ENCODE data around the gene P2RX5. TPM values are rescaled to one million over a fixed set of nuclear protein-coding genes. Genes with fewer than 3 reads are reported as not detected.
A peak's percentile ranks its signal among the peaks of the same experiment; 100 is the strongest.

Gene P2RX5
- total RNA-seq, 2 experiments from 2014 or later: 35.7 to 39.5 TPM

- CTCF ChIA-PET: interaction anchor here (1.2 to 3.1 kb wide), 9 partner anchors 11 to 598 kb away, joined by 3 to 21 read pairs (median 5); partner anchors contain the start of genes CTNS and SHPK
- Mint-ChIP-seq H3K9me3 (no peaks in the 10 kb centered on the region), H3K4me3 (no peak overlapping the region), H3K36me3 (ENCODE audit: low read depth) (peaks cover 8% of the 10 kb centered on the region), H3K27ac (no peak overlapping the region), H3K27me3 (no peaks in the 10 kb centered on the region), H3K4me1 (ENCODE audit: low read depth) (peaks cover 14% of the 10 kb centered on the region)
- DNase-seq (no peak), ATAC-seq (no peak)
- TF ChIP-seq, protein P1, sequence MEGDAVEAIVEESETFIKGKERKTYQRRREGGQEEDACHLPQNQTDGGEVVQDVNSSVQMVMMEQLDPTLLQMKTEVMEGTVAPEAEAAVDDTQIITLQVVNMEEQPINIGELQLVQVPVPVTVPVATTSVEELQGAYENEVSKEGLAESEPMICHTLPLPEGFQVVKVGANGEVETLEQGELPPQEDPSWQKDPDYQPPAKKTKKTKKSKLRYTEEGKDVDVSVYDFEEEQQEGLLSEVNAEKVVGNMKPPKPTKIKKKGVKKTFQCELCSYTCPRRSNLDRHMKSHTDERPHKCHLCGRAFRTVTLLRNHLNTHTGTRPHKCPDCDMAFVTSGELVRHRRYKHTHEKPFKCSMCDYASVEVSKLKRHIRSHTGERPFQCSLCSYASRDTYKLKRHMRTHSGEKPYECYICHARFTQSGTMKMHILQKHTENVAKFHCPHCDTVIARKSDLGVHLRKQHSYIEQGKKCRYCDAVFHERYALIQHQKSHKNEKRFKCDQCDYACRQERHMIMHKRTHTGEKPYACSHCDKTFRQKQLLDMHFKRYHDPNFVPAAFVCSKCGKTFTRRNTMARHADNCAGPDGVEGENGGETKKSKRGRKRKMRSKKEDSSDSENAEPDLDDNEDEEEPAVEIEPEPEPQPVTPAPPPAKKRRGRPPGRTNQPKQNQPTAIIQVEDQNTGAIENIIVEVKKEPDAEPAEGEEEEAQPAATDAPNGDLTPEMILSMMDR (IDR thresholded peaks at IDR 0.05): no peak
- POLR2A ChIA-PET: interaction anchor here (0.6 kb wide), 1 partner anchor 106 kb away, joined by 3 read pairs; no protein-coding TSS in a partner anchor
- intact Hi-C loops (cut with micrococcal nuclease): no loop called here
These were observed 48.7 kb downstream of the P2RX5 start for GRCh38 chr17:3647251-3647650.

GRCh38 chr17:3645310-3645709, 50.6 kb downstream of the P2RX5 start:
- peaks cover 19% of the 10 kb centered on the region for H3K4me1 Mint-ChIP-seq (ENCODE audit: low read depth)
- H3K4me3 Mint-ChIP-seq: no peak overlapping the region
- no peak for DNase-seq
- TF ChIP-seq, protein P1 (IDR thresholded peaks at IDR 0.05): no peak
- ChIA-PET POLR2A (interaction anchor here (3.2 kb wide), 1 partner anchor 22 kb away, joined by 10 read pairs; no protein-coding TSS in a partner anchor), CTCF (interaction anchor here (0.8 to 1.7 kb wide), 2 partner anchors 43 to 796 kb away, joined by 3 to 8 read pairs; no protein-coding TSS in a partner anchor)
- H3K27ac Mint-ChIP-seq: no peak overlapping the region
- intact Hi-C loops (cut with micrococcal nuclease): no loop called here
- H3K9me3 Mint-ChIP-seq: no peaks in the 10 kb centered on the region
- no peaks in the 10 kb centered on the region for H3K27me3 Mint-ChIP-seq
- ATAC-seq: no peak
- H3K36me3 Mint-ChIP-seq (ENCODE audit: low read depth): peaks cover 16% of the 10 kb centered on the region

DNA sequence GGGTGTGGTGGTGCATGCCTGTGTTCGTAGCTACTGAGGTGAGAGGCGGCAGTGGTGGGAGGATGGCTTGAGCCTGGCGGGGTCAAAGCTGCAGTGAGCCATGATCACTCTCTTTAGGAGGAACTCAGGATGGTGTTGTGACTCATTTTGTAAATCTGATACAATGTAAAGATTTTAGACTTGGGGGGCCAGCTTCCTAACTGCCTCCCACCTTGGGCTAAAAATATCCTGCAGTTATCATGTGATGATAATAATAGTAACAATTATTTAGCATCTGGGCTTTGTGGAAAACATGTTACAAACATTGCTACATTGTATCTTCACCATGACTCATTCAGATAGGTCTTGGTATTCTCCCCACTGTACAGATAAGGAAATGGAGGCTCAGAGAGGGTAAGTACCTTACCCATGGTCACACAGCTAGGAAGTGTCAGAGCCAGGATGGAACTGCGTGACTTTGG, 52.0 kb downstream of the P2RX5 start:
- peak; percentile 27 for DNase-seq
- intact Hi-C loops (cut with micrococcal nuclease): no loop called here
- ChIA-PET CTCF (interaction anchor here (1.7 kb wide), 1 partner anchor 41 kb away, joined by 8 read pairs; no protein-coding TSS in a partner anchor), POLR2A (interaction anchor here (0.8 to 3.2 kb wide), 2 partner anchors 23 to 106 kb away, joined by 3 to 10 read pairs; no protein-coding TSS in a partner anchor)
- Mint-ChIP-seq H3K36me3 (ENCODE audit: low read depth) (peaks cover 16% of the 10 kb centered on the region), H3K27me3 (no peaks in the 10 kb centered on the region), H3K4me3 (no peak overlapping the region), H3K9me3 (no peaks in the 10 kb centered on the region), H3K27ac (peak overlapping the region; percentile 73), H3K4me1 (ENCODE audit: low read depth) (peaks cover 27% of the 10 kb centered on the region)
- peak; percentile 61 for ATAC-seq
- TF ChIP-seq, protein P1 (IDR thresholded peaks at IDR 0.05): no peak

- Mint-ChIP-seq H3K27me3 (no peaks in the 10 kb centered on the region), H3K4me1 (ENCODE audit: low read depth) (peaks cover 38% of the 10 kb centered on the region), H3K27ac (no peak overlapping the region), H3K36me3 (ENCODE audit: low read depth) (peaks cover 16% of the 10 kb centered on the region), H3K4me3 (no peak overlapping the region), H3K9me3 (no peaks in the 10 kb centered on the region)
- CTCF ChIA-PET: no interaction called here
- ATAC-seq (no peak), DNase-seq (no peak)
- POLR2A ChIA-PET: interaction anchor here (0.8 kb wide), 1 partner anchor 16 kb away, joined by 3 read pairs; no protein-coding TSS in a partner anchor
- intact Hi-C loops (cut with micrococcal nuclease): no loop called here
- TF ChIP-seq, protein P1 (IDR thresholded peaks at IDR 0.05): no peak
These were observed 54.1 kb downstream of the P2RX5 start for GRCh38 chr17:3641717-3642486.

DNA sequence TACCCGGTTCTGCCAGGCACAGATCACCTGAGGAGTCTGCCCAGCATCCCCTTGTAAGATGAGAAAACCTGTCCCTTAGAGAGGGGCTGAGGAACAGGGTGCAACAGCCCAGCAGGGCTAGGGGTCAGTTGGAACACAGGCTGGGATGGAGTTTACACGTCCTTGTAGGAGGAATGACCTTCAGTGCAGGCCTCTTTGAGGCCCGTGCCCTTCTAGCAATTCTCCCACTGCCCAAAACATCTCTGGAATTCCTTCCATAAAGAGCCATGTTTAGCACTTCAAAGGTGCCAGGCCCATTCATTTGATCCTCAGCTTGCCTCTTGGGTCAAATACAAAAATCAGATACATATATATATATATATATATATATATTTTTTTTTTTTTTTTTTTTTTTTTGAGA, 54.9 kb downstream of the P2RX5 start:
- intact Hi-C loops (cut with micrococcal nuclease): no loop called here
- Mint-ChIP-seq H3K4me3 (no peak overlapping the region), H3K36me3 (ENCODE audit: low read depth) (peaks cover 16% of the 10 kb centered on the region), H3K4me1 (ENCODE audit: low read depth) (peaks cover 38% of the 10 kb centered on the region), H3K27ac (peak overlapping the region; percentile 89), H3K9me3 (no peaks in the 10 kb centered on the region), H3K27me3 (no peaks in the 10 kb centered on the region)
- no peak for DNase-seq
- no peak for ATAC-seq
- POLR2A ChIA-PET: interaction anchor here (0.8 kb wide), 1 partner anchor 17 kb away, joined by 3 read pairs; no protein-coding TSS in a partner anchor
- CTCF ChIA-PET: interaction anchor here (1.5 kb wide), 1 partner anchor 38 kb away, joined by 5 read pairs; no protein-coding TSS in a partner anchor
- TF ChIP-seq, protein P1 (IDR thresholded peaks at IDR 0.05): no peak

Data from activated CD8-positive, alpha-beta T cell treated with anti-CD3 and anti-CD28 coated beads for 36 hours (primary cell).